AG04449 (cell line): ENCODE measurements around the gene ACAD9.
A peak's percentile ranks its signal among the peaks of the same experiment; 100 is the strongest.

ENCODE experiments used
- CTCF ChIA-PET: fragments of 350-600 bp; formaldehyde crosslinking; extraction: SDS; loops from one replicate; lab custom pipeline; 2021; ENCODE audit warnings: antibody characterized with exemption; lab: Yijun Ruan, JAX
- POLR2A ChIA-PET: fragments of 400-600, 350-600 bp; formaldehyde crosslinking; extraction: SDS; loops from one replicate; lab custom pipeline; 2020; ENCODE audit warnings: antibody characterized with exemption, inconsistent platforms; lab: Yijun Ruan, JAX
- DNase-seq: peaks from one replicate; pipeline ENCODE4 v3.0.0-alpha.2; 2010; ENCODE audit warnings: low read depth, low spot score
- H3K4me3 ChIP-seq: 2 replicates; pipeline ENCODE4 v1.5.1; 2011; ENCODE audit warnings: low read depth, mild to moderate bottlenecking, control low read depth, low read length
- TF ChIP-seq, protein P1 (sequence below): IDR thresholded peaks from one replicate; pipeline ENCODE4 v1.5.1; 2011; ENCODE audit warnings: mild to moderate bottlenecking, moderate library complexity, low read length, control low read depth, inconsistent platforms; ENCODE audit not compliant: insufficient read depth; ENCODE audit errors: missing control alignments

Gene ACAD9

GRCh38 chr3:128949158-128949557 is 69.7 kb downstream of the ACAD9 start:
- H3K4me3 ChIP-seq: no peak overlapping the region
- no peak for DNase-seq
- POLR2A ChIA-PET: no interaction called here
- TF ChIP-seq, protein P1, sequence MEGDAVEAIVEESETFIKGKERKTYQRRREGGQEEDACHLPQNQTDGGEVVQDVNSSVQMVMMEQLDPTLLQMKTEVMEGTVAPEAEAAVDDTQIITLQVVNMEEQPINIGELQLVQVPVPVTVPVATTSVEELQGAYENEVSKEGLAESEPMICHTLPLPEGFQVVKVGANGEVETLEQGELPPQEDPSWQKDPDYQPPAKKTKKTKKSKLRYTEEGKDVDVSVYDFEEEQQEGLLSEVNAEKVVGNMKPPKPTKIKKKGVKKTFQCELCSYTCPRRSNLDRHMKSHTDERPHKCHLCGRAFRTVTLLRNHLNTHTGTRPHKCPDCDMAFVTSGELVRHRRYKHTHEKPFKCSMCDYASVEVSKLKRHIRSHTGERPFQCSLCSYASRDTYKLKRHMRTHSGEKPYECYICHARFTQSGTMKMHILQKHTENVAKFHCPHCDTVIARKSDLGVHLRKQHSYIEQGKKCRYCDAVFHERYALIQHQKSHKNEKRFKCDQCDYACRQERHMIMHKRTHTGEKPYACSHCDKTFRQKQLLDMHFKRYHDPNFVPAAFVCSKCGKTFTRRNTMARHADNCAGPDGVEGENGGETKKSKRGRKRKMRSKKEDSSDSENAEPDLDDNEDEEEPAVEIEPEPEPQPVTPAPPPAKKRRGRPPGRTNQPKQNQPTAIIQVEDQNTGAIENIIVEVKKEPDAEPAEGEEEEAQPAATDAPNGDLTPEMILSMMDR: no peak
- CTCF ChIA-PET: interaction anchor here (1.5 to 4.7 kb wide), 2 partner anchors 21 to 332 kb away, joined by 4 to 44 read pairs; no protein-coding TSS in a partner anchor

DNA sequence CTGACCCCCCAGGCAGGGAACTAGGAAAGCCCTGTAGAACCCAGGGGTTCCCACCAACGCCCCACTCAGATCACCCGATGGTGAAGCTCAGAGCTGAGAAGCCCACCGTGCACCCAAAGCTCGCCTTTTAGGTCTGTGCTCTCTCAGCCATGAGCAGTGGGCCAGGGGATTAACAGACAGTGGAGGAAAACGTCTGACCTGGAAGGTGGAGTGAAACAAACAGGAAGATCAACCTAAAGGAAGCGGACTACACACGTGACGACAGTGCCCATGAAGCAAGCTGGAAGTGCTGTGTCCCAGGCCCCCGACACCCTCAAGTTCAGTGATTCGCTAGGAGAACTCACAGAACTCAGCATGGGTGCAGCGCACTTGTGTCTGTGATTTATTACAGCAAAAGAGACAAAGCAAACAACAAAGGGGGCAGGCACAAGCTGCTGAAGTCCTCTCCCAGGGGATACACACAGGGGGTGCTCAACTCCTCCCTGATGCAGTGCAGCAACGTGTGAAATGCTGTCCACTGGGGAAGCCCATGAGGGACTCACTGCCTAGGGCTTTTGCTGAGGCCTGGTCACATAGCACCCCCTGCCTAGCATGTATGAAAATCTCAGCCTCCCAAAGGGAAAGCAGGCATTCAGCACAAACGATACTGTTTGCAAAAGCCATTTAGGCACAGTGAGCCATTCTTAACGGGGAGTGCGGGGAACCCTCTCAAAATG is 71.0 kb downstream of the ACAD9 start:
- ChIA-PET POLR2A (interaction anchor here (1.2 kb wide), 1 partner anchor 72 kb away, joined by 4 read pairs; no protein-coding TSS in a partner anchor), CTCF (interaction anchor here (0.6 to 4.7 kb wide), 5 partner anchors 20 to 674 kb away, joined by 3 to 44 read pairs (median 4); no protein-coding TSS in a partner anchor)
- DNase-seq: no peak

GRCh38 chr3:128956440-128956839 is 77.0 kb downstream of the ACAD9 start:
- POLR2A ChIA-PET: no interaction called here
- CTCF ChIA-PET: interaction anchor here (0.7 to 1.0 kb wide), 2 partner anchors 13 to 14 kb away, joined by 3 read pairs; no protein-coding TSS in a partner anchor
- TF ChIP-seq, protein P1: no peak
- no peak for DNase-seq
- H3K4me3 ChIP-seq: no peak overlapping the region

More for the DNA sequence above, 71.0 kb downstream of the ACAD9 start:
- TF ChIP-seq, protein P1: peak; percentile 2
- no peak overlapping the region for H3K4me3 ChIP-seq
